Embryonic facial prominence (tissue), 1 donor: ENCODE data around the gene PISD.

ENCODE experiments used
- DNase-seq: peaks from one replicate; pipeline ENCODE4 v3.0.0-alpha.2; 2016; ENCODE audit errors: extremely low spot score

The PISD gene

GRCh38 chr22:31652911-31653684 lies 8.9 kb downstream of the PISD start:
- no peak for DNase-seq

GRCh38 chr22:31652088-31652487 lies 9.9 kb downstream of the PISD start:
- no peak for DNase-seq

- no peak for DNase-seq
These were observed 10.4 kb downstream of the PISD start for GRCh38 chr22:31651664-31652063.

GRCh38 chr22:31650391-31650790 lies 11.6 kb downstream of the PISD start:
- DNase-seq: no peak

- no peak for DNase-seq
These were observed 14.3 kb downstream of the PISD start for GRCh38 chr22:31647523-31648320.

- no peak for DNase-seq
These were observed 14.9 kb downstream of the PISD start for GRCh38 chr22:31647066-31647465.

GRCh38 chr22:31646186-31647019 lies 15.6 kb downstream of the PISD start:
- no peak for DNase-seq

- DNase-seq: no peak
These were observed 22.5 kb downstream of the PISD start for GRCh38 chr22:31639436-31640039.

GRCh38 chr22:31637891-31638618 lies 24.0 kb downstream of the PISD start:
- DNase-seq: no peak

GRCh38 chr22:31637447-31637890 lies 24.5 kb downstream of the PISD start:
- no peak for DNase-seq

GRCh38 chr22:31635638-31636306 lies 26.2 kb downstream of the PISD start:
- no peak for DNase-seq

- DNase-seq: no peak
These were observed 30.6 kb downstream of the PISD start for GRCh38 chr22:31631436-31631835.

GRCh38 chr22:31630331-31631329 lies 31.4 kb downstream of the PISD start:
- peak; percentile 85 for DNase-seq

GRCh38 chr22:31629741-31630184 lies 32.3 kb downstream of the PISD start:
- DNase-seq: no peak

GRCh38 chr22:31628969-31629708 lies 32.9 kb downstream of the PISD start:
- no peak for DNase-seq

GRCh38 chr22:31628362-31628761 lies 33.7 kb downstream of the PISD start:
- no peak for DNase-seq

- DNase-seq: no peak
These were observed 34.7 kb downstream of the PISD start for GRCh38 chr22:31627223-31627731.
